Glomerular visceral epithelial cell (primary cell): ENCODE results near the gene CLDN20.
"Not testable (repeated sequence)": the region's sequence is repeated elsewhere in the genome, so short reads cannot be mapped to it uniquely, and the experiment has no call there.

Experiments
- DNase-seq: peaks from one replicate; pipeline ENCODE4 v3.0.0-alpha.2; 2016; ENCODE audit errors: extremely low spot score

CLDN20 gene, protein sequence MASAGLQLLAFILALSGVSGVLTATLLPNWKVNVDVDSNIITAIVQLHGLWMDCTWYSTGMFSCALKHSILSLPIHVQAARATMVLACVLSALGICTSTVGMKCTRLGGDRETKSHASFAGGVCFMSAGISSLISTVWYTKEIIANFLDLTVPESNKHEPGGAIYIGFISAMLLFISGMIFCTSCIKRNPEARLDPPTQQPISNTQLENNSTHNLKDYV

DNA sequence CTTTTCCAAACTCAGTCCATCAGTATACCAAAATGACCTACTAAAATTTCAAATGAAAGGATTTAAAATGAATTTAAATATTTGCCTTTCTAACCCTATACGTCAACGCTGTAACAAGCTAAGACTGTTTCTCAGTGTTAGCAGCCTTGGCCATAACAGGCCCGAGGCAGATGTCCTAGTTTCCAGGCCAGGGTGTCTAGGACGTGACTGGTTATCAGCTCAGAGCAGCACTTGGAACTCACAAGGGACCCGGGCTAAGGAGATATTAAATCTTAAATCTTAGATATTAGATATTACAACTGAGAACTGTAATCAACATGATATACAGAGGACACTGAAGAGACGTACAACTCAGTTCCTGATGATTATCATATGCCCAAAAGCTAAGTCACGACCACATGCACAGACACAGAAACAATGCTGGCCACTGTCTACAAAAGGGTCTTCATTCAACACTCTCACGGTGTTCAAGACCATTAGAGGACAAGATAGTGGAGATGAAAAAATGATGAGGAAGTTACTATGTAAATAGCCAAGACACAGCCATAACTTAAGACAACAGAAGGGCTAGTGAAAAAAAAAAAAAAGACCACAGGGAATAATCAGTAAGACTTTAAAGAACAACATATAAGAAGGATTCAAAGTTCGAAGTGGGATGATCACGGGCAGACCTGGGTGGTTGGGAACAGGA lies at the start of gene CLDN20:
TSS of gene CLDN20 (plus strand) at position 641 of the 691 bp plus-strand sequence. CDS start 11,707 bp downstream, outside the sequence.
- DNase-seq = no peak

DNA sequence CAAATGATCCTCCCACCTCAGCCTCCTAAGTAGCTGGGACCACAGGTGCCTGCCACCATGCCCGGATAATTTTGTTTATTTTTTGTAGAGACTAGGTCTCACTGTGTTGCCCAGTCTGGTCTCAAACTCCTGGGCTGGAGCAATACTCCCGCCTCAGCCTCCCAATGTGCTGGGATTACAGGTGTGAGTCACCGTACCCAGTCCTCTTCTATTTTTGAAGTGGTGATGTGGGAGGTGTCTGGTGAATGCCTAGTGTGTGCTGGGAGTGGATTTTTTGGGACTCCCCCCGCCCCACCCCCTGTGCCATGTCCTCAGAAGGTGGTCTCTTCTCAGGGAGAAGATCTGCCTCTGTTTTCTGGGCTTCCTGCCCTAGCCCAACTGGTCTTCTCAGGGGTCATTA lies 47.9 kb upstream of the CLDN20 start:
- DNase-seq = no peak

DNA sequence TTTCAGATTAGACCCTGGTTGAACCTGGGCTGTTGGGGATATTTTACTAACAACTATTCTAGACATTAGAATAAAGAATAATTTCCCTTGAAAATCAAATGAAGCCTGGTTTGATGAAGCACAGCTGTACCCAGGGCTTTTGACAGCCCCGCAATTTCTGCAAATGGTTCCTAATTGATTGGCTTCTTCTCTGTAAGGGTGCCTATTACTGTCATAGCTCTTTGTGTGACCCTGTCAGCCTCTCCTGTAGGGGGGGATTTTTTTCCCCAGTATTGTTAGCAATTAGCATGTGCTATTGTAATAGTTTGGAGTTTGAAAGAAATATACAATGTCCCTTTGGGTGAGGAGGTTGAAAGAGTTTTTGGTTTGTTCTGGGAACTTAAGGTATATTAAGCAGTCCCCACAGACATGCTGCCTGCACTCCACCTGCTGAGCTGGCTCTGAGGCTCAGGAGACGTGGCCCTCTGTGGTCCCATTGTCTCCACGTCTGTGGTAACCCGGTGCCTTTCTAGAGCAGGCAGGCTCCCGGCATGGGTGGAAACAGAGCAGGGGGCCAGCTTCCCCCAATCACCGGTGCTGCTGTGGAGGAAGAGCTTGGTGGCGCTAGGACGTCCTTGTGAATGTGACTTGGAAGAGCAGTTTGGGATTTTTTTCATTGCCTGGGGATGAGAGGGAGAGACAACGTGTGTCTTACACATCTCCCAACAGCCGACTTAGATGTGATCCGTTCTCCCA lies 47.3 kb upstream of the CLDN20 start:
- no peak for DNase-seq

DNA sequence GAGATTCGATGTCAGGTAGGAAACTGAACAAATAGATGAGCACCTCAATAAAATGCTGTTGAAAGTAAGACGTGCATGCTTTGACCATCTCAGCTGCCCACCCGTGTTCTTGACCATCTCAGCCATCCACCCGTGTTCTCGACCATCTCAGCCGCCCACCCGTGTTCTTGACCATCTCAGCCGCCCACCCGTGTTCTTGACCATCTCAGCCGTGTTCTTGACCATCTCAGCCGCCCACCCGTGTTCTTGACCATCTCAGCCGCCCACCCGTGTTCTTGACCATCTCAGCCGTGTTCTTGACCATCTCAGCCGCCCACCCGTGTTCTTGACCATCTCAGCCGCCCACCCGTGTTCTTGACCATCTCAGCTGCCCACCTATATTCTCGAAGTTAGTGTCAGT lies 45.1 kb upstream of the CLDN20 start:
- DNase-seq = not testable (repeated sequence)

DNA sequence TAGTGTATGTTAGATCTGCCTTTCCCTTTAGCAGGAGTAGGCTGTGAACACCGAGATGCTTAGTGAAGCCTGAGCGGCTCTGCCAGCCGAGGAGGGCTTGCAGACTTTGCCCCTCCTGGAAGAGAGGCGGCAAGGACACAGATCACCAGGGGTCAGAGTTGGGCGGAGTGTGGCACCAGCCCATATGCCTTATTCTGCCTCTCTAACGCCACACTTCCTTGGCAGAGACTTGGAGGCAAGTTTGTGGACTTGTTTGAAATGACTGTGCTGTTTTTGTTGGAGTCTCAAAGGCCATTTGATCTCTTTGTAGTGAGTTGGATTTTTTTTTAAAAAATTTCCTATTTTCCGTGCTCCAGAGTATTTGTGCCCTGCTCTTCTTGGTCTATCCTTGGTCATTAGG lies 44.5 kb upstream of the CLDN20 start:
- no peak for DNase-seq

DNA sequence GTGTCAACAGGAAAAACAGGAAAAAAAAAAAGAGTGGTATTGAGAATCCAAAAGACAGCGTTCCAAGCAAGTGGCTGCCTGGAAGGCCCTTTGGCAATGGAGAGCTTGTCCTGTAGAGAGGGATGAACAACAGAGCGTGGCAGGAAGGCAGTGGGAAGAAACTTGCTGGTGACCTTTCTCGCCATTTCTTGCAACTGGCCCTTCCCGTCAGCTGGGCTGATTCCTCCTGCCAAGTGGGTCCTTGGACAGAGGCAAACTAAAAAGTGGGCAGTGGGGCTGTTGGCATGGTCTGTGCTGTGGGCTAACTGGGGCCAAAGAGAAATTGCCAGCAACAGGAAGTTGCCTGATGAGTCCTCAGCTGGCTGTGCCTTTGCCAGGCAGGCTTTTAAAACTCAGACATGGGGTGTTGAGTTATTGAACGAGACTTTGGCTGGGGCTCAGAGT lies 43.9 kb upstream of the CLDN20 start:
- DNase-seq = no peak

DNA sequence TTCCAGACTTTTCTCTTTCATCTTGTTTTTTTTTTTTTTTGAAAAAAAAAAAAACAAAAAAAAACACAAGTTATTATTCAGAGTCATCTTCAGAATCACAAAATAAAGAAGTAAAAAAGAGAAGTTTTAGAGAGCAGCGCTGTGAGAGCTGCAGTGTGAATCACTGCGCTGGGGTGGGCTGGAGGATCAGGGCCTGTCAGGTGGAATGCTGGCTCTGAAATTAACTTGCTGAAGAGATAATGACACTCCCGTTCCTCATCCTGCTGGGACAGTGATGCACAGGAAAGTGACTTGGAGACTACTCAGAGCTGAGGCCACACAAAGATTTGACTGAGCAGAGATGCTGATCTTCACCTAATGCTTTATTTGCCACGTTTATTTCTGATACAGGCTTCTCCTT lies 42.7 kb upstream of the CLDN20 start:
- DNase-seq = no peak

DNA sequence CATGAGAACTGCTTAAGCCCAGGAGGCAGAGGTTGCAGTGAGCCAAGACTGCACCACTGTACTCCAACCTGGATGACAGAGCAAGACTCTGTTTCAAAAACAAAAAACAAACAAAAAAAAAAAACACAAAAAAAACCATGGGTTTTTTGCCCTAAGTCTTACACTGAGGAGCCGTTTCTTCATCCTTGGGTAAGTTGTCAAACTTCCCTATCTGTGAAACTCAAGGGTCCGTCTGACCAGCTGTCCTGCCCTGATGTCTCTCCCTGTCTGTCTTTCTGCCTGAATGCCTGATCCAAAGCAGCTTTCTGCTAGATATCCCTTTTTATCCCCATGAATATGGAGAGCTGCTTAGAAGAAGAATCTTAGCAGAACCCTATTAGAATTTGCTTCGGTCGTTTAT lies 41.3 kb upstream of the CLDN20 start:
- DNase-seq = no peak

DNA sequence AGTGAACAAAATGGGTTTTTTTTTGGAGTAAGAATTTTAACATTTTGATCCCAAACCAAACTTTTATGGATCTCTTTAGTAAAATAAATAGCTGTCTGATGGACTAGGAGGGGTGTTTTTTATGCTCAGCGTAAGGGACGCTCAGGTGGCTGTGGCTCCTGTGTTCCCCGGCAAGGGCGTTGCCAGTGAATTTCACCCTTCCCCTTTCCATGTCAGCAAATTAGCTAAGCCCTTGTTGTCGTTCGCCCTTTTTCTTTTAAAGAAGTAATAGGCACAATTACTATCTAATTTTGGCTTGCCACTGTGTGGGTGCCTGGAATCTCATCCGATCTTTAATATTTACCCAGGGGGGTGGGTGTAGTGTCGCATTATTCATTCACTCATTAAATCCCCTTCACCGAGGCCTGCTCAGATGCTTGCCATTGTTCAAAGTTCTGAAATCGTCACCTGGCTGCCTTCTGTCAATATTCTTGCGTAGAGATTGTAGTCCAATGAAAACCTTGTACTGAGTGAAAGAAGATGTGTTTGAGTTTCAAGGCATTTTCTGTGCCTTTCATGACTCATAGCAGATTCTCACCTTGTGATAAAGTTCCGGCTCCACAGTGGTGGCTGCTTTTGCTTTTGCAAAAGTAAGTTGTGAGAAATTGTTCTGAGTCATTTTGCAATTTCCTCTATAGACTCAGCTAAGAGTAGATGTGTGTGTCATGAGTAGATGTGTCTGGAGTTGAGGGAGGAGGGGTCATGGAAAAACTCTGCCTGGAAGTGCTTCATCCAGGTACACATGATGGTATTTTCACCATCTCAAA lies 40.0 kb upstream of the CLDN20 start:
- DNase-seq = peak; percentile 77

DNA sequence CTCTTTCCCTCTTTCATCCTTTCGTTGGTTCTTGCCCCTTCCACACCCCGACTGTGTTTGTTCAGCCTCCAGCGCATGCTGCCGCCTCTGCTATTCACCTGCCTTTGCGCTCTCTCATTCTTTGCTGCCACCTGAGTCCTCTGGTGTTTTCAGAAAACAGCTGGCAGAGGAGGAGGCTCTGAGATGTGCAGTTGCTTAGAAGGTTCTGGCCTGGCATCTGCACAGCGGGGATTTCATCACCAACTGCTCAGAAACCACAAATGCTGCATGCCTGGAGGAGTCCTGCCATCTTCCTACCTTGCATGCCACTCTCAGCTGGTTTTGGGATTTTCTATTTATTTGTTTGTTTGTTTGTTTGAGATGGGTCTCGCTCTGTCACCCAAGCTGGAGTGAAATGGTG lies 39.2 kb upstream of the CLDN20 start:
- no peak for DNase-seq

DNA sequence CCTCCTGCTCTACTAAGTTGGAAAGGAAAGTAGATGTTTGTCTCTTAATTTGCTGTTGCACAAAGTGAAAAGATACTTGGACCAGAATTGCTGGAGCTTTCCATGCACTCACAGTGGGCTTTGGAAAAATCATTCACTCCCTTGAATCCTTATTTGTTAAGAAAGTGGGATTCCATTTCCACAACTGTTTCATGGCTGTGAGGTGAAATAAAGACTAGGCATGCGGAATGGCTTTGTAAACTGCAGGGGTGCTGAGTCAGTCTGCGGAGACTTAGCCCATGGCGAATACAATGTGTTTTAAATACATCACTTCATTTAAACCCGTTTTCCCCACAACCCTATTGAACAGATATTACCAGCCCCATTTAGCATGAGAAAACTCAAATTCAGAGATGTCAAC lies 36.8 kb upstream of the CLDN20 start:
- no peak for DNase-seq

DNA sequence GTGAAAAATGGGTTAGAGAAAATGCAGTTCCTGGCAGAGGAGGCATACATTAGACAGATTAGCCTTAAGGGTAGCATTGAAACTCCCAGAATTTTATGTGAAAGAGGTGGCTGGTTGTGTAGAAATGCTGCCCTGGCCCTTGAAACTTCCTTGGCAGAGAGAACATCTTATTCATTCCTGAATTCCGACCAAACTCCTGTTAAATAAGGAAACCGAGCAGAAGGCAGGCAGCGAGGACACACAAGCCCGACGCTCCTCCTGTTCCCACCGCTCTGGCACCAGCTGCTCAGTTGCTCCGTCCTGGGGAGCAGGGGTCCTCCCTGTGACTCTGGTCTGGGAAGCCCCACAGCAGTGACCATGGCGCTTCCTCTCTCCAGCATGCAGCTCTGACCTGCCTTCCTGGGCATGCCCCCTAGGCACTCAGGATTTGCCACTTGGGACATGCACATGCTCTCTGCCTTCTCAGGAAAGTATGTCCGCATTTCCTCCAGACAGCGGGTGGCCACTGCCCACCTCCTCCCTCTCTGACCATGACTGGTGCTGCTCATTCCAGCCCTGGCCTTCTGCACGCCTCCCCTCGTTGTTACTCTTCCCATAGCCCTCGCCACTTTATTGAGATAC lies 35.2 kb upstream of the CLDN20 start:
- no peak for DNase-seq

DNA sequence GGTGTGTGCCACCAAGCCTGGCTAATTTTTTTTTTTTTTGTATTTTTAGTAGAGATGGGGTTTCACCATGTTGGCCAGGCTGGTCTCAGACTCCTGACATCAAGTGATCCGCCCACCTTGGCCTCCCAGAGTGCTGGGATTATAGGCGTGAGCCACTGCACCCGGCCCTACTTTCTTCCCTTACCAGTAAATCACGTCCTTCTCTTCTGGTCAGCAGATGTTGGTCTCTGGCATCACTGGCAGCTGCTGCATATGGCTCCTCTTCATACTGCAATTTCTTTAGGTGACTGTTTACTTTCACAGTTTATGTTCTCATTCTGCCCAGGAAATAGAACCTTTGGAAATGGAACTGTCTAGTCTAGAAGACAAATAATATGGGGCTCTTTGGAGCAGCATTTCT lies 32.8 kb upstream of the CLDN20 start:
- not testable (repeated sequence) for DNase-seq

DNA sequence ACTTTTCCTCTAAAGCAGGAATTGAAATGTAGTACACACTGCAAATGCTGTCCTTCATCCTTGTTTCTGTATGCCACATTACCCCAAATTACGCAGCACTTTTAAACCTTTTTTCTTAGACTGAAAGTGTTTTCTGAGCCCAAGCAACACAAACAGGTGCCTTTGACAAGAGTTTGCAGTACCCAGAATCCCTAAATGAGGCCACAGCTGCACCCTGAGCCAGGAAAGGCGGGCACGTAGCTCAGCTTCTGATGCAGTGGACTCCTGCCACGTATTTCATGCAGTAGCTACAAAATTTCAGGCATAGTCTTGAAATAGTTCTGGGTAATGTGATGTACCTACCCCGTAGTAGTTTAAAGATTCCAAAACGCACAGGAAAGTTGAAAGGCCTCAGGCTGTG lies 31.0 kb upstream of the CLDN20 start:
- DNase-seq = no peak

DNA sequence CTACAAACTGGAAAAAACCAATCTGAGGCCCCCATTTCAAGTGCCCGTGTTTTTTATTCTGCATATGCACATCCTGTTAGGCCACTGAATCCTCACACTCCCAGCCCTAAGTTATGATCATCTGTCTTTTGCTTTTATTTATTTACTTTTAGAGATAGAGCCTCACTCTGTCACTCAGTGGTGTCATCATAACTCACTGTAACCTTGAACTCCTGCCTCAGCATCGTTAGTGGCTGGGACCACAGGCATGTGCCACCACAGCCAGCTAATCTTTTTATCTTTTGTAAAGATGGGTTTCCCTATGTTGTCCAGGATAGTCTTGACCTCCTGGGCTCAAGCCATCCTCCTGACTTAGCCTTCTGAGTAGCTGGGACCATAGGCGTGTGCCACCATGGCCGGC lies 29.6 kb upstream of the CLDN20 start:
- no peak for DNase-seq

DNA sequence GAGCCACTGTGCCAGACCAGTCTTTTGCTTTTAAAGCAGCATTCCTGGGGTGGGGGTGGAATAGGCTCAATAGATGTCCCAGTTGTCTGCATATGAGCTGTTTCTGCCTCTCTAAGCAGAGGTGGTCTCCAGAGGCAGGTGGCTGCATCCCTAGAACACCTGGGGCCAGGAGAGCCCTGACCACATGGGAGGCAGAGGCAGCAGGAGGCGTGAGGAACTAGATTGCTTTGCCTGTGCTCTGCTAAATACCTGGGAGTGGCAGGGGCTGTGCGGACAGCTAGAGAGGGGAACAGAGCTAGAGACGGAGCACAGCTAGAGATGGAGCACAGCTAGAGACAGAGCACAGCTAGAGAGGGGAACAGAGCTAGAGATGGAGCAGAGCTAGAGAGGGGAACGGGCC lies 29.1 kb upstream of the CLDN20 start:
- DNase-seq = no peak

DNA sequence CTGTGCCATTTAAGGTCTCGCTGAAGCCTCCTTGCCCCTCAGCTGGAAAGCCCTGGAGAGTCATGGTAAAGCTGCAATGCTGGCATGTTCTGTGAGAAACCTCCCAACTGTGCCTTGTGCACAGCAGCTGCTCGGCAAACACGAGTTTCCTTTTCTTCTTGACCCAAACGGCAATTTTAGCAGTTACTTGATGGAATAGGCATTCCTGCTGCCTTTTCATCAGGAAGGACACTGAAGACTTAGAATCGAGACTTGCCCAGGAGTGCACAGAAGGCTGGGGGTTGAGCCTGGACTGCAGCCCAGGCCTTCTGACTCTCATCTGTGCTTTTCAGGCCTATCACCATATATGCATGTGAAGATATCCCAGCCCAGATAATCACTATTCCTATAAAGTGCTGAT lies 28.7 kb upstream of the CLDN20 start:
- no peak for DNase-seq

DNA sequence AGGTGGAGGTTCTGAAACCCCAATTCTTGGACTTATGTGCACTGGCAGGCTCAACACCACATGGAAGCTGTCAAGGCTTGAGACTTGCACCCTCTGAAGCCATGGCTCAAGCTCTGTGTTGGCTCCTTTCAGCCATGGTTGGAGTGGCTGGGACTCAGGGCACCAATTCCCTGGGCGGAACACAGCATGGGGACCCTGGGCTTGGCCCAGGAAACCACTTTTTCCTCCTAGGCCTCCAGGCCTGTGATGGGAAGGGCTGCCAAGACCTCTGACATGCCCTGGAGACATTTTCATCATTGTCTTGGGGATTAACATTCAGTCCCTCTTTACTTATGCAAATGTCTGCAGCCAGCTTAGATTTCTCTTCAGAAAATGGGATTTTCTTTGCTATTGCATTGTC lies 26.2 kb upstream of the CLDN20 start:
- no peak for DNase-seq

DNA sequence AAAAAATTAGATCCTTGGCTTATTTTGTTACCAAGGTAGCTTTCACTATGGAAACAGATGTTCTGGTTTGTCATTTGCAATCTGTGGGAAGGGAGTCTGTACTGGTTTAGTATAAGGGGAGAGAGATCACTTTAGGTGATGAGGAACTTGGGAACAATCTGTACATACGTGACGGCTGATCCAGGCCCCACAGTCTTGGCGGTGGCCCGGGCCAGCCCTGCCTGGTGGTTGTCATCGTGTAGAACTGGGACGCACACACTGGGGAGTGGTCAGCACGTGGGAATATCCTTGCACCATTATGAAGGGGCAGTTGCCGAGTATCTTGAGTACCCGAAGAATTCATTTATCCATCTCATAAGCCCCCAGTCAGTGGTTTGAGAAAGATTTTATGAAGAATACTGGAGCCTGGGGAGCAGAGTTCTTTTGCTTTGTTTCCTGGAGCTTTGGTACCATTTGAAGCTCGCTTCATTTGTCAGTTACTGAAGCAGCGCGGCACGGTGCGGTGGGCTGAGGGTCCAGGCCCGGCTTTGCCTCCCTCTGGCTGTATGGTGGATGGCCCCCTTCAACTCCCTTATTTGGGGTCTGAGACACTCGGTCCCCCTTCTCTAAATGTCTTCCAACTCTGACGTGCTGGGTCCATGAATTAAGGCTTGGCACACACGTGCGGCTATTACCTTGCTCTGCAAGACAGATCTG lies 22.8 kb upstream of the CLDN20 start:
- DNase-seq = no peak

DNA sequence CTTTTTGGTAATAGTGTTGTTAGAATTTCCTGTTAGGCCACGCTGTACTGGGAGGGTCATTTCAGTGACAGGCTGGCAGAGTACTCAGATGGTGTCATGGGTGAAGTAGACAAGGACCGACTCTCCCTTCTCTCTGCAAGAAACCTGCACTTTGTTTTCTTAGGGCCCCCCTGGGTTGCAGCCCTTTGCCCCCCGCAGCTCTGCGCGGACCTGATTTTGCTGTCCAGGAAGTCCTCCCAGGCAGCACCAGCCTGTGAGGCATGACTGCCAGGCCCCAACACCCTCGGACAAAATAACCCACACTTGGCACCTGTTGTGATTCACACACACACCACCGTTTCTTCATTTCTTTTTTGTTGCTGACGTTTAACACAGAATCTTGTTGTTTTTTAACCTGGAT lies 21.8 kb upstream of the CLDN20 start:
- no peak for DNase-seq

DNA sequence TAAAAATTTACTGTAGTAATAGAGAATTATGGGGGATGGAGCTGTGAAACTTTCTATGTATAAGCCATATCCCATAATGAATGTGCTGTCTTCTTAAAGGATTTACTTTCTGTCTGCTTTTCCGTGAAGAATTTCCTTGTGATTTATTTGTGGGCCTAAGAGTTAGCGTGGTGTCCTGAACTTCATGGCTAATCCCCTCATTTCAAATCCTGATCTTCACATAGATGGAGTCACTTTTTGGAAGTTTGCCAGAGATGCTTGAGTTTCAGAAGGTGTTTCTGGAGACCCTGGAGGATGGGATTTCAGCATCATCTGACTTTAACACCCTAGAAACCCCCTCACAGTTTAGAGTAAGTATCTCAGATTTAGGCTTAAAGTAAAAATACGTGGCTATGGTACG lies 19.4 kb upstream of the CLDN20 start:
- no peak for DNase-seq
